Spleen (tissue), 11 donors: ENCODE measurements around the gene GPR157. TPM values are rescaled to one million over a fixed set of nuclear protein-coding genes. Genes with fewer than 3 reads are reported as not detected.
A peak's percentile ranks its signal among the peaks of the same experiment; 100 is the strongest.

ENCODE experiments used
- DNase-seq: peaks from one replicate; pipeline ENCODE4 v3.0.0-alpha.2; 2020
- H3K27ac ChIP-seq, 8 donors: fragments of 200-600 bp; sonication (generic) in 7 of 8; 1 replicate in 4 of 8; 2 replicates in 4 of 8; pipeline versions ENCODE4 v1.5.0 to v1.8.0; 2016 to 2021; ENCODE audit warnings: inconsistent platforms in 4 of 8, mild to moderate bottlenecking in 4 of 8, moderate library complexity in 1 of 8
- H3K27me3 ChIP-seq, 7 donors: fragments of 200-600 bp; sonication (generic) in 6 of 7; replicated peaks in 1 of 7; 1 replicate in 4 of 7; 2 replicates in 3 of 7; pipeline versions ENCODE4 v1.5.0 to v1.8.0; 2016 to 2021; ENCODE audit warnings: inconsistent platforms in 3 of 7, mild to moderate bottlenecking in 1 of 7
- H3K36me3 ChIP-seq, 6 donors: fragments of 200-600 bp; sonication (generic) in 5 of 6; 1 replicate in 4 of 6; 2 replicates in 2 of 6; pipeline versions ENCODE4 v1.5.0 to v1.8.0; 2016 to 2021; ENCODE audit warnings: inconsistent platforms in 2 of 6
- H3K4me1 ChIP-seq, 6 donors: fragments of 200-600 bp; sonication (generic) in 5 of 6; 1 replicate in 3 of 6; 2 replicates in 3 of 6; pipeline versions ENCODE4 v1.5.0 to v1.8.0; 2016 to 2021; ENCODE audit warnings: inconsistent platforms in 3 of 6
- H3K4me3 ChIP-seq, 8 donors: fragments of 200-600 bp; sonication (generic) in 7 of 8; 1 replicate in 4 of 8; 2 replicates in 4 of 8; pipeline versions ENCODE4 v1.5.0 to v1.8.0; 2016 to 2021; ENCODE audit warnings: inconsistent platforms in 4 of 8, mild to moderate bottlenecking in 4 of 8, moderate library complexity in 2 of 8
- H3K9me3 ChIP-seq, 8 donors: fragments of 200-600 bp; sonication (generic) in 7 of 8; 1 replicate in 4 of 8; 2 replicates in 4 of 8; pipeline versions ENCODE4 v1.5.0 to v1.8.0; 2016 to 2021; ENCODE audit warnings: inconsistent platforms in 4 of 8
- CTCF ChIP-seq, 11 experiments: fragments of 200-600 bp in 7 of 11; fragments of 450-650 bp in 4 of 11; sonication (generic) in 4 of 11; IDR thresholded peaks in 8 of 11; conservative IDR thresholded peaks in 3 of 11; 1 replicate in 7 of 11; 2 replicates in 4 of 11; pipeline versions ENCODE4 v1.4.0 to v1.8.0; 2016 to 2021; ENCODE audit warnings: antibody characterized with exemption in 11 of 11, inconsistent platforms in 4 of 11, mild to moderate bottlenecking in 1 of 11
- POLR2A ChIP-seq, 3 donors: fragments of 450-650 bp; IDR thresholded peaks; one replicate each; pipeline ENCODE4 v1.5.1; 2017; ENCODE audit warnings: antibody characterized with exemption in 3 of 3, mild to moderate bottlenecking in 1 of 3
- POLR2AphosphoS5 ChIP-seq, 3 donors: sonication (generic); formaldehyde crosslinking; IDR thresholded peaks; one replicate each; pipeline ENCODE4 v1.5.1; 2017; ENCODE audit warnings: antibody characterized with exemption in 3 of 3
- WGBS, 5 donors: extraction: QIAGEN DNeasy Blood & Tissue Kit in 3 of 5; methylation state at CpG; one replicate each; pipeline versions ENCODE4 v1.1.5 to v1.1.7; 2013 to 2018; 5-methylcytosine and 5-hydroxymethylcytosine counted together
- intact Hi-C: fragments of 100-400 bp; cut with DNase I; formaldehyde crosslinking; loops from one replicate; pipeline ENCODE4 v1.15.0; 2023; ENCODE audit warnings: low total_unique reads
- polyA plus RNA-seq, 3 donors: library from polyadenylated mRNA; stranded (reverse); fragments of 200-250 nt; gene quantifications; one replicate each; pipeline ENCODE4 v1.2.1, GENCODE V29; 2013
- total RNA-seq, 7 donors: library from RNA; depleted of rRNA in 3 of 7; stranded (reverse); fragments of >200 nt in 3 of 7; fragmentation: NEBNext Ultra II Directional in 4 of 7; extraction: Animal tissue kit (Norgen Biotek cat#: 25700) in 4 of 7; gene quantifications; one replicate each; pipeline versions ENCODE4 v1.1.0 to v1.2.1, GENCODE V29; 2016 to 2021
- donor health status: healthy with polysubstance abuse.
- donor health status: DM: no; HTN: no; CAD: no; lungs with moderate emphysema.
- donor health status: DM: no; HTN: no; CAD: no.
- donor health status: Bipolar disorder and iron deficiency.
- donor health status: healthy.
- donor health status: DM: no; HTN: no; CAD: no.
- donor health status: DM: yes; HTN: yes; CAD: no.

GPR157 gene
- total and polyA plus RNA-seq, 10 donors: 1.2 to 10.5 (median 6.8) TPM

- Histone ChIP-seq H3K36me3 (no peaks in the 10 kb centered on the region), H3K27me3 (peaks cover 0 to 10% (median 0%) of the 10 kb centered on the region in 7 donors), H3K4me3 (no peak overlapping the region), H3K9me3 (no peaks in the 10 kb centered on the region), H3K4me1 (peaks cover 15 to 99% (median 65%) of the 10 kb centered on the region in 6 donors), H3K27ac (no peak overlapping the region)
- TF ChIP-seq POLR2AphosphoS5 (IDR thresholded peaks at IDR 0.05) (no peak), CTCF (IDR thresholded peaks at IDR 0.05 in 8 of 11, conservative IDR thresholded peaks at IDR 0.05 in 3 of 11) (no peak), POLR2A (IDR thresholded peaks at IDR 0.05) (no peak)
- DNase-seq: no peak
- 66 to 78% (median 73%) methylated on average over 12 of the region's 12 CpGs for WGBS, 5 donors
- intact Hi-C loops: no loop called here
These were observed 48.8 kb downstream of the GPR157 start for GRCh38 chr1:9079988-9080704.

GRCh38 chr1:9078752-9079500, 50.0 kb downstream of the GPR157 start:
- Histone ChIP-seq H3K27me3 (peaks cover 0 to 10% (median 0%) of the 10 kb centered on the region in 7 donors), H3K27ac (peak overlapping the region in 3 of 8 donors; percentile 4 to 33 (median 15)), H3K4me3 (no peak overlapping the region), H3K9me3 (no peaks in the 10 kb centered on the region), H3K36me3 (no peaks in the 10 kb centered on the region), H3K4me1 (peaks cover 15 to 99% (median 67%) of the 10 kb centered on the region in 6 donors)
- 43 to 61% (median 50%) methylated on average over 19 of the region's 19 CpGs for WGBS, 5 donors
- TF ChIP-seq CTCF (IDR thresholded peaks at IDR 0.05 in 8 of 11, conservative IDR thresholded peaks at IDR 0.05 in 3 of 11): no peak
- intact Hi-C loops: no loop called here
- DNase-seq: no peak

GRCh38 chr1:9078015-9078751, 50.7 kb downstream of the GPR157 start:
- H3K9me3 ChIP-seq: no peaks in the 10 kb centered on the region
- no peak for TF ChIP-seq CTCF (IDR thresholded peaks at IDR 0.05 in 8 of 11, conservative IDR thresholded peaks at IDR 0.05 in 3 of 11)
- no peak for TF ChIP-seq POLR2AphosphoS5 (IDR thresholded peaks at IDR 0.05)
- no peak for TF ChIP-seq POLR2A (IDR thresholded peaks at IDR 0.05)
- peak overlapping the region in 2 of 8 donors; percentile 15 to 33 for H3K27ac ChIP-seq
- H3K36me3 ChIP-seq: no peaks in the 10 kb centered on the region
- intact Hi-C loops: no loop called here
- WGBS, 5 donors: 59 to 69% (median 61%) methylated on average over 9 of the region's 9 CpGs
- H3K27me3 ChIP-seq: peaks cover 0 to 10% (median 0%) of the 10 kb centered on the region in 7 donors
- H3K4me1 ChIP-seq: peaks cover 11 to 99% (median 66%) of the 10 kb centered on the region in 6 donors
- DNase-seq: no peak
- no peak overlapping the region for H3K4me3 ChIP-seq
